Gastroesophageal sphincter (tissue), 4 donors: Measurements from ENCODE around the gene DBH. TPM values are rescaled to one million over a fixed set of nuclear protein-coding genes. Genes with fewer than 3 reads are reported as not detected.

Source experiments
- ATAC-seq: fragments of 150-250 bp; one replicate; pipeline ENCODE4 v1.9.1; 2016; ENCODE audit warnings: mild to moderate bottlenecking, moderate library complexity
- H3K27ac ChIP-seq, 4 donors: fragments of 200-600 bp; sonication (generic) in 3 of 4; 1 replicate in 3 of 4; 2 replicates in 1 of 4; pipeline ENCODE4 v1.5.1; 2016 to 2019
- H3K27me3 ChIP-seq: fragments of 200-600 bp; sonication (generic); one replicate; pipeline ENCODE4 v1.5.1; 2019
- H3K36me3 ChIP-seq, 2 donors: fragments of 200-600 bp; sonication (generic); one replicate each; pipeline ENCODE4 v1.5.1; 2019; ENCODE audit warnings: control low read depth in 1 of 2
- H3K4me1 ChIP-seq, 3 donors: fragments of 200-600 bp; sonication (generic); 1 replicate in 2 of 3; 2 replicates in 1 of 3; pipeline ENCODE4 v1.5.1; 2016 to 2019; ENCODE audit warnings: control low read depth in 2 of 3
- H3K4me3 ChIP-seq, 2 donors: fragments of 200-600 bp; sonication (generic); one replicate each; pipeline ENCODE4 v1.5.1; 2019; ENCODE audit warnings: mild to moderate bottlenecking in 1 of 2, moderate library complexity in 1 of 2
- H3K9me3 ChIP-seq, 3 donors: fragments of 200-600 bp; sonication (generic); one replicate each; pipeline ENCODE4 v1.5.1; 2017 to 2019; ENCODE audit warnings: control low read depth in 2 of 3
- CTCF ChIP-seq, 4 experiments: fragments of 200-600 bp in 2 of 4; fragments of 450-650 bp in 2 of 4; sonication (generic) in 1 of 4; IDR thresholded peaks; one replicate each; pipeline ENCODE4 v1.5.1; 2017 to 2019; ENCODE audit warnings: antibody characterized with exemption in 4 of 4, mild to moderate bottlenecking in 2 of 4, moderate library complexity in 2 of 4
- EP300 ChIP-seq: sonication (generic); formaldehyde crosslinking; IDR thresholded peaks from one replicate; pipeline ENCODE4 v1.6.1; 2017; ENCODE audit warnings: antibody characterized with exemption, mild to moderate bottlenecking
- POLR2A ChIP-seq, 2 donors: fragments of 450-650 bp; IDR thresholded peaks; one replicate each; pipeline ENCODE4 v1.6.1; 2017; ENCODE audit warnings: antibody characterized with exemption in 2 of 2, mild to moderate bottlenecking in 2 of 2, moderate library complexity in 1 of 2
- POLR2AphosphoS5 ChIP-seq: sonication (generic); formaldehyde crosslinking; IDR thresholded peaks from one replicate; pipeline ENCODE4 v1.6.1; 2017; ENCODE audit warnings: antibody characterized with exemption
- WGBS, 2 donors: methylation state at CpG; one replicate each; pipeline ENCODE4 v1.1.5; 2018; ENCODE audit warnings: low coverage in 1 of 2; 5-methylcytosine and 5-hydroxymethylcytosine counted together
- total RNA-seq, 4 donors: library from RNA; depleted of rRNA; stranded (reverse); fragments of >200 nt; gene quantifications; one replicate each; pipeline ENCODE4 v1.1.0, GENCODE V29; 2016

The DBH gene
- total RNA-seq, 4 donors from 2014 or later = not detected

- WGBS, 2 donors = 87 to 100% methylated on average over 3 to 14 of the region's 19 CpGs
- TF ChIP-seq POLR2A (IDR thresholded peaks at IDR 0.05) = no peak
- no peak for TF ChIP-seq CTCF (IDR thresholded peaks at IDR 0.05)
- no peak for TF ChIP-seq EP300
- TF ChIP-seq POLR2AphosphoS5 = no peak
- H3K27ac ChIP-seq = no peak overlapping the region
- H3K9me3 ChIP-seq = no peaks in the 10 kb centered on the region
- H3K4me3 ChIP-seq = no peak overlapping the region
- ATAC-seq = no peak
- no peaks in the 10 kb centered on the region for H3K36me3 ChIP-seq
- H3K4me1 ChIP-seq = no peaks in the 10 kb centered on the region
- no peaks in the 10 kb centered on the region for H3K27me3 ChIP-seq
These were observed 55.6 kb downstream of the DBH start for GRCh38 chr9:133691626-133692363.

- Histone ChIP-seq H3K4me1 (no peaks in the 10 kb centered on the region), H3K9me3 (no peaks in the 10 kb centered on the region), H3K27ac (no peak overlapping the region), H3K36me3 (no peaks in the 10 kb centered on the region), H3K4me3 (no peak overlapping the region), H3K27me3 (no peaks in the 10 kb centered on the region)
- WGBS, 2 donors = 84 to 91% methylated on average over 8 to 12 of the region's 25 CpGs
- ATAC-seq = no peak
- TF ChIP-seq POLR2AphosphoS5 = no peak
- no peak for TF ChIP-seq EP300
- no peak for TF ChIP-seq POLR2A (IDR thresholded peaks at IDR 0.05)
- TF ChIP-seq CTCF (IDR thresholded peaks at IDR 0.05) = no peak
These were observed 56.3 kb downstream of the DBH start for GRCh38 chr9:133692364-133692985.

- TF ChIP-seq POLR2A (IDR thresholded peaks at IDR 0.05) (no peak), CTCF (IDR thresholded peaks at IDR 0.05) (no peak), POLR2AphosphoS5 (no peak), EP300 (no peak)
- Histone ChIP-seq H3K4me3 (no peak overlapping the region), H3K27me3 (no peaks in the 10 kb centered on the region), H3K27ac (no peak overlapping the region), H3K9me3 (no peaks in the 10 kb centered on the region), H3K36me3 (no peaks in the 10 kb centered on the region), H3K4me1 (no peaks in the 10 kb centered on the region)
- 87 to 100% methylated on average over 2 to 3 of the region's 10 CpGs for WGBS, 2 donors
- ATAC-seq = no peak
These were observed 57.0 kb downstream of the DBH start for GRCh38 chr9:133693116-133693515.

GRCh38 chr9:133693703-133694529, 57.8 kb downstream of the DBH start:
- no peak overlapping the region for H3K4me3 ChIP-seq
- TF ChIP-seq CTCF (IDR thresholded peaks at IDR 0.05) (no peak), POLR2A (IDR thresholded peaks at IDR 0.05) (no peak), EP300 (no peak), POLR2AphosphoS5 (no peak)
- H3K27me3 ChIP-seq = no peaks in the 10 kb centered on the region
- H3K9me3 ChIP-seq = no peaks in the 10 kb centered on the region
- H3K27ac ChIP-seq = no peak overlapping the region
- H3K36me3 ChIP-seq = no peaks in the 10 kb centered on the region
- WGBS, 2 donors = 100% methylated on average over 7 of the region's 32 CpGs; no CpG with 5 or more reads in 1 of the 2 donors
- H3K4me1 ChIP-seq = no peaks in the 10 kb centered on the region
- no peak for ATAC-seq
